KOPT-K1 (cell line): Measurements from ENCODE around the gene FATE1.

Experiments
- H3K27ac ChIP-seq: fragments of 200-600 bp; sonication (generic); 2 replicates; pipeline ENCODE4 v1.5.1; 2016; ENCODE audit warnings: antibody characterized with exemption, mild to moderate bottlenecking, low read depth, low read length; ENCODE audit not compliant: poor library complexity, severe bottlenecking
- H3K36me3 ChIP-seq: fragments of 200-600 bp; sonication (generic); 2 replicates; pipeline ENCODE4 v1.5.1; 2017; ENCODE audit warnings: antibody characterized with exemption, mild to moderate bottlenecking, low read length, moderate library complexity; ENCODE audit not compliant: insufficient read depth
- H3K9me3 ChIP-seq: fragments of 200-600 bp; sonication (generic); 2 replicates; pipeline ENCODE4 v1.5.1; 2017; ENCODE audit warnings: antibody characterized with exemption, low read length, mild to moderate bottlenecking; ENCODE audit not compliant: insufficient read depth, poor library complexity, severe bottlenecking

Gene FATE1

DNA sequence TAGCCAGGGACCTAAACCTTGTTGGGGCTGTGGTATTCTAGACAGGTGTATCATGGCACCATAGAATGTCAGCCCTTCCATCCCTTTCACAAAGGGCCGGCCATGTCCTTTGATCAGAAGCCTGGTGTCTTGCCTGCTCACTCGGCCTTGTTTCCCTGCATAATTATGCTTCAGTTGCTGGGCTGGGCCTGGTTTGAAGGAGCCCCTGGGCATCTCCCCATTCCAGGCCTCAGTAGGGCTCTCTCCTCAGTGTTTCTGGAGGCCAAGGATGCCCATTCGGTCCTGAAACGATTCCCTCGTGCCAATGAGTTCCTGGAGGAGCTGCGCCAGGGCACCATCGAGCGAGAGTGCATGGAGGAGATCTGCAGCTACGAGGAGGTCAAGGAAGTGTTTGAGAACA is 16.1 kb upstream of the FATE1 start:
- H3K36me3 ChIP-seq: no peaks in the 10 kb centered on the region
- no peaks in the 10 kb centered on the region for H3K9me3 ChIP-seq
- H3K27ac ChIP-seq: no peak overlapping the region

DNA sequence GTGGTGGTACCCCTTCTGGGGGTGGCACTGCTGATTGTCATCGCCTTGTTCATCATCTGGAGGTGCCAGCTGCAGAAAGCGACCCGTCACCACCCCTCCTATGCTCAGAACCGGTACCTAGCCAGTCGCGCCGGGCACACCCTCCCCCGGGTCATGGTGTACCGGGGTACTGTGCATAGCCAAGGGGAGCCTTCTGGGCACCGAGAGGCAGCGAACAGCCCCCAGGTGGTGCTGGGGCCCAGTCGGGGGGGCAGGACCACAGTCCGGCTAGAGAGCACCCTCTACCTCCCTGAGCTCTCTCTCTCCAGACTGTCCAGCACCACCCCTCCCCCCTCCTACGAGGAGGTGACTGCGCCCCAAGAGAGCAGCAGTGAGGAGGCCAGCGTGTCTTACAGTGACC is 15.3 kb upstream of the FATE1 start:
- Histone ChIP-seq H3K36me3 (no peaks in the 10 kb centered on the region), H3K9me3 (no peaks in the 10 kb centered on the region), H3K27ac (no peak overlapping the region)

DNA sequence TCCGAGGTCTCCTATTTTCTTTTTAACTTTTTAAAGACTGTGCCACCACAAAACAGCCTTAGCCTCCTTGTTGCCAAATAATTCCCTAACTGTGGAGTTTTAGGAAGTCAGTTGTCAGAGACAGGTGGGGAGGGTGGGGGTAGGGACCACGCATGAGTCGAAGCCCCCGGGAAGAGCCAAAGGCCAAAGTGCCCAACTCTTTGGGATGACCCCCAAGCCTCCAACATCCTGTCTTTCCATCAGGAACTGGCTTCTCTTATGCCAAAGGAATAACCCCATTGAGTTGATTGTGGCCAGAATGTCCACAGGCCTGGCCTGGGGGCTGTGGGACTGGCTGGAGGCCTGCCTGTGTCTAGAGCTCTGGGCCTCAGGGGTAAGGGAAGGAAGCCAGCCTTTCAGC is 14.8 kb upstream of the FATE1 start:
- Histone ChIP-seq H3K36me3 (no peaks in the 10 kb centered on the region), H3K9me3 (no peaks in the 10 kb centered on the region), H3K27ac (no peak overlapping the region)

DNA sequence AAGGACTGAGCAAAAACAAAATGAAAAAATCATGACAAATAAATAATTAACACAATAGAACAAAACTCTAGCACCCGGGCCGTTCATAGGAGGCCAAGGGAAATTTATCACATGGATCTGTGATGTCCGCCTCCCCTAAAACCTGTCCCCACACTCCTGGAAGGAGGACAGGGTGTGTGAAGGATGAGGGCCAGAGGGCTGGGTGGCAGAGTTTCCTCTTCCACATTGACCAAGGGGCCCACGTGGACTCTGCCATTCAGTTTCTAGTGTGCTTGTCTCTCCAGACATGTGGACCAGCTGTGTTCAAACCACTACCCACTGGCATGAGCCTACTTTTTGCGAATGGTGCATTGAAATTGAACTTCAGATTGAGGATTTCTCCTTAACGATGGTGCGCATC is 14.3 kb upstream of the FATE1 start:
- H3K27ac ChIP-seq: no peak overlapping the region
- H3K9me3 ChIP-seq: no peaks in the 10 kb centered on the region
- no peaks in the 10 kb centered on the region for H3K36me3 ChIP-seq

DNA sequence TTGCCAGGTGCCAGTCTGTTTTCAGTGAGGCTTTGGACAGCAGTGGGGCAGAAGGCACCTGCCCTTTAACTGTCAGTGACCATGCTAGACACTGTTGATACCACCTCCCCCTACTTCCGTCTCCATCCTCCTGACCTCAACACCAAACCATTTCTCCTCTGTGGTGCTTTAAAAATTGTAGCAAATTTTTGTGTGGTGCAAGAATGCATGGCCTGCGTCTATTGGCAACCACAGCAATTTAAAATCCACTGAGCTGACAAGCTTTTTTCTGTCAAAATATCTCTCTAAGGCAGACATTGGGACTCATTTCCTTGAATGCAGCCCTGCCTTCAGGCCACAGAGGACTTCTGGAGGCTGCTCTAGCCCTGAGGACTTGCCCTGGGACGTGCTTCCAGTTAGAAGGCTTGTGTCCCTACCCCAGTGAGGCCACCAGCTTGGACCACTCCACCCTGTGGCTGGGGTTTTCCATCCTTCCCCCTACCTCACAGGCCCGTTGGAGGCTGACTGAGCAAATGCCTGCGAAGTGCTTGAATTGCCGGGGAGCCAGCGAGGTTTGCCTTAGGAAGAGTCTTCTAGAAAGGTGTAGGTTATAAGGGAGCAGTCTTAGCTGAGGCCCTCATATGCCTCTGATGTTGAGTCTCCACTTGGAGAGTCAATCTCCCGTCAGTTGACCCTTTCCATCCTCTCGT is 13.7 kb upstream of the FATE1 start:
- Histone ChIP-seq H3K27ac (no peak overlapping the region), H3K9me3 (no peaks in the 10 kb centered on the region), H3K36me3 (no peaks in the 10 kb centered on the region)

DNA sequence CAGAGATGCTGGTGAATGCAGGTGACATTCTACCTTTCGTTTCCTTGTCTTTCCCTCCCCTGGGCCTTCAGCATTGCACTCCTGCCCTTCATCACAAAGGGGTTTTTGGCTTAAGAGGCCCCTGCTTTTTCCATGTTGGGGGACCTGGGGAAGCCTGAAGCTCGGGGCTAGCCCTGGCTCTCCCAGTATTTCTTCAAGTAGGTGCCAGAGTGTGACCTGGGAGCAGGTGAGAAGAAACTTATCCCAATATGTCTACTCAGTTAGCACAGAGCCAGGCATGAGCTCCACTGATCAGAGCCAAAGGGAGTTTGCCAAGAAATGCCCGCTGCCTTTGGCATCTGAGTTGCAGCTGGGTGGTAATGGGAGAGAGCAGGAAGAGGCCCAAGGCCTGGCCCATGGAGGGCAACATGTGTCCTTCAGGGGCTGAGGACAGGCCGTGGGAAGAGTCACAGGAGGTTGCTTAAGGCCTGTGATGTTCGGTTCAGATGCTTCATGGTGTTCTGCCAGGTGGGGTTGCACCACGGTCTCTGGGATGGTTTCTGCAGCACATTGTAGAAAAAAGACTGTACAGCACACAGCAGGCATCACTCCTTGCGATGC is 13.0 kb upstream of the FATE1 start:
- Histone ChIP-seq H3K9me3 (no peaks in the 10 kb centered on the region), H3K27ac (no peak overlapping the region), H3K36me3 (no peaks in the 10 kb centered on the region)

DNA sequence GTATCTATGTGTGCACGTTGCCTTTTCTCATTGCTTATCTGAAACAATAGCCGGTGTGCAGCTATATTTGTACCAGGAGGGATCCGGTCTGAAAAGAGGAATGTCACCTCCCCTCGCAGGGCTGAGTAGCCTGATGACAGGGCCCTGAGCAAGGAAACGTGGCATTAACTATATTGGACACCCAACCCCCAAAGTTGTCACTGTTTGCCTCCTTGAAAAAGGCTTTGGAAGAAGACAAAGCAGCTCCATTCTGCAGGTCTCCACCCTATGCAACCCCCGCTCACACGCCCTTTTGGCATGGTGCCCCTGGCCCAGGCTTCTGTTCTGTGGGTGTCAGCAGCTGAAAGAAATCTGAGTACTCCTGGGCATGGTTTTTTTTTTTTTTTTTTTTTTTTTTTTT is 12.3 kb upstream of the FATE1 start:
- no peaks in the 10 kb centered on the region for H3K36me3 ChIP-seq
- H3K27ac ChIP-seq: no peak overlapping the region
- H3K9me3 ChIP-seq: no peaks in the 10 kb centered on the region

DNA sequence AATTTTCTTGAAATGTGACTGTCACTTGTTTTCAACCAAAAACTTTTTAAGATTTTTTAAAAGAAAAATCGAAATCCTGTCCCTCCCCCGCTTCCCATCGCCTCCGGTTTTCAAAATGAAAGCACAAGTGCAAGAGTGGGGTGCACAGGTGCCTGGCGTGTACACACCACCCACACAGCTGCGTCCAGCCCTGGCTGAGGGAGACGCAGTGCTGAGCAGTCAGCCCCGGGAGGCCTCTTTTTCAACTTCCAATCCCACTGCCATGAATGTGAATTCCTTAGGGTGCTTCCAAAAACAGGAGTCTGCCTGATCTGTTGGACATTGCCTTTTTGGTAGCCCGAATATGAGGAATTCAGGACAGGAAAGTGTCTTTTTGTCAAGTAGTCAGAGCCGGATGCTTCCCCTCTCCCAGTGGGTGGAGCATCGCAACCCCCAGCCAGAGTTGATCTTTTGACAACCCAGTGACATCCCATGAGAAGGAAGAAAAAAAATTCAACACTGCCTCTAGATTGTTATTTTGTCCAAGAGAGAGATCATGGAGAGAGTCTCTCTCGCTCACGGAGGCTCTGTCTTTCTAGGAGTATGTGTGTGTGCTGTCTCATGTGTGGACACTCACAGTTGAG is 11.7 kb upstream of the FATE1 start:
- Histone ChIP-seq H3K27ac (no peak overlapping the region), H3K36me3 (no peaks in the 10 kb centered on the region), H3K9me3 (no peaks in the 10 kb centered on the region)

DNA sequence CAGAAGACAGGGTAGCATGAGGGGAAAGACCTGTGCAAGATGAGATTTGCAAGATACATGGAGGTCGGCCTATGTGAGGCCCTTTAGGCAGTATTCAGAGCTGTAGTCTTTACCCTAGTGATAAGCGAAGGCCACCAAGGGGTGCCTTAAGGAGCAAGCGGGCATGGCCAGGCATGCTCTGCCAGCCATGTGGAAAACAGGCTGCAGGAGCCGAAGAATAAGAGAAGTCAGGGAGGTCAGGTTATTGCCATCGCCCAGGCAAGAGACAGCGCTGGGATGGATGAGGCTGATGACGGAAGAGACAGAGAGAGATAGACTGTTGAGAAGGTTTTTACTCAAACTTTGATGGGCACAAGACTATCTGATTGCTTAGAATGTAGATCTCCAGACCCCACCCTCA is 7.0 kb upstream of the FATE1 start:
- no peaks in the 10 kb centered on the region for H3K36me3 ChIP-seq
- H3K9me3 ChIP-seq: no peaks in the 10 kb centered on the region
- no peak overlapping the region for H3K27ac ChIP-seq

DNA sequence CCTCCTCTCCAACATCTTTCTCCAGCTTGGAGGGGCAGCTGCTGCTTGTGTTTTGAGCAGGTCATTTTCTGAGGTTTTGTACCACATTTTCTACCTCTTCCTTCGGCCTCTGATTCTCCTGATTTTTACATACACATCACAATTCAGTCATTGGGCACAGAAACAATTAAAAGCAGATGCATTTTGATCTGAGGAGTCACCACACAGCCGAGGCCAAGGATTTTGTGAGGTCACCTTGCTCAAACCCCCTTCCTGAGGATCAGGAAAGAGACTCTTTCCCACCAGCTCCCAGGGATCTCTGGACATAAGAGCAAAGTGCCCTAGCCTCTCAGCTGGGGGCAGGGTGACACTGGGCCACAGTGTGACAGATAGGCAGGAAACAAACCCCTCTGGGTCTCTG is 5.4 kb upstream of the FATE1 start:
- no peaks in the 10 kb centered on the region for H3K9me3 ChIP-seq
- no peaks in the 10 kb centered on the region for H3K36me3 ChIP-seq

DNA sequence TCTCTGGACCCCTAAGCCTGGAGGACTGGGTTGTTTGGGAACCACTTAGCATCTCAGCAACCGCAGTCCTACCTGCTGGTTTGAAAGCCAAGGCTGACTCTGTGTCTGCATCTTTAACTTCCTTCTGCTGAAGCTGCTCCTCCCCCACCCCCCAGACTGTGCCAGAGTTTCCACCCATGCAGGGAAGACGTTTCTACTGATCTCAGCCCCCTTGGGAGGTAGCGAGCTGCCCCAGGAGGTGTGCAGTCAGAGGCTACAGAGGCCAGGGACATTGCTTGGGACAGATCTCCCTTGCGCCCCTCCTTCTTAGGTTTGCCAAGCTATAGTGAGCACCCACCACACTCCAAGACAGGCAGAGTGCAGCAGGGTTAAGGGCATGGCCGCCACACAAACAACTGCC is 4.7 kb upstream of the FATE1 start:
- Histone ChIP-seq H3K27ac (no peak overlapping the region), H3K9me3 (no peaks in the 10 kb centered on the region), H3K36me3 (no peaks in the 10 kb centered on the region)

More for the DNA sequence above, 5.4 kb upstream of the FATE1 start:
- no peak overlapping the region for H3K27ac ChIP-seq

DNA sequence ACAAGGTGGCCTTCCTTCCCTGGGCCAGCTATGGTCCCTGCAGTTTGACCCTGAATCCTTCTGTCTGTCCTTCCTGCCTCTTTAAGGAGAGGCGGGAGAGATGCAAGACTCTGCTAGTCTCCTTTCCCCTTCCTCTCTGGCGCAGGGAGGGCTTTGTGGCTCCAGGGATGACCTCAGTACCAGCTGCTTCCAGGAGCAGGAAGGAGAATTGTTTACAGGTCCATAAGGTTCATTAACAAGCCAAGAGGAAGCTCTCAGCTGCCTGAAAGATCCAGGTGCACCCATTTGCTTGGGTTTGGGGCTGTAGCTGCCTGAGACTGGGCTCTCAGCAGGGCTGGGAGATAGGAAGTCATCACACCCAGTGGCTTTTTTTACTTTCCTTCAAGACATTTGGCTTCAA is 4.0 kb upstream of the FATE1 start:
- no peaks in the 10 kb centered on the region for H3K9me3 ChIP-seq
- H3K27ac ChIP-seq: no peak overlapping the region
- no peaks in the 10 kb centered on the region for H3K36me3 ChIP-seq

DNA sequence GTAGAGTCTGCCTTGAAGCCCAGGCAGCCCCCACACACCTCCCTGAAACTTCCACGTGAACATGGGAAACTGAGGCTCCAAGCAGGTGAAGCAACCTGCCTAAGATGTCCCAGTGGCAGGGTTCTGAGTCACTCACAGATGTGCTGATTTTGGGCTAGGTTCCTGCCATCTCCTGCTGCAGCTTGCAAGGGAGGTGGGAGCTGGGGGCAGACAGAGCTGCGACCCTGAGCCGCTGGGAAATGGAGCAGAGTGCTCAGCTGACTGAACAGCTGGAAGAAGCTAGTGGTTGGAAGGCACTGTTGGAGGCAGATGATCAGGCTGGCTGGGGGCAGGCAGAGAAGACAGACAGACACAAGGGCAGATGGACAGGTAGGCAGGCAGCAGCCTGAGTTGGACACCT is 3.6 kb upstream of the FATE1 start:
- H3K27ac ChIP-seq: no peak overlapping the region
- no peaks in the 10 kb centered on the region for H3K9me3 ChIP-seq

DNA sequence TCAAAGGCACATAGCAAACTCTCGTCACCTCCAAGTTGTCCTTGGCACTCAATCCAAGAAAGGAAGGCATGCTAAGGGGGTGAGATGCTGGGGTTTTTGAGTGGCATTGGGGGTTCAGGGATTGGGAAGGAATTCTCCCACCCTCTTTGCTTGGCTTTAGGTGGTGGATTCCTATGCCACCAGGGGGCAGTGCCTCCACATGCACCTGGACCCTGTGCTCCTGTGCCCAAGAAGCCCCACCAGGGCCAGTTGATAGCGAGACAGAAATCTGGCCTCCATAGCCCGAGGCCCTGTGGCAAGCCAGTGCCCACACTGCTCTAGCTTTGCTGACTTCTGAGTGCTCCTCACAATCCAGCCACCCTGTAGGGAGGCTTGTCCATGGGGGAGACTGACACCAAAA is 2.0 kb upstream of the FATE1 start:
- Histone ChIP-seq H3K9me3 (no peaks in the 10 kb centered on the region), H3K27ac (no peak overlapping the region), H3K36me3 (no peaks in the 10 kb centered on the region)

More for the DNA sequence above, 3.6 kb upstream of the FATE1 start:
- no peaks in the 10 kb centered on the region for H3K36me3 ChIP-seq

DNA sequence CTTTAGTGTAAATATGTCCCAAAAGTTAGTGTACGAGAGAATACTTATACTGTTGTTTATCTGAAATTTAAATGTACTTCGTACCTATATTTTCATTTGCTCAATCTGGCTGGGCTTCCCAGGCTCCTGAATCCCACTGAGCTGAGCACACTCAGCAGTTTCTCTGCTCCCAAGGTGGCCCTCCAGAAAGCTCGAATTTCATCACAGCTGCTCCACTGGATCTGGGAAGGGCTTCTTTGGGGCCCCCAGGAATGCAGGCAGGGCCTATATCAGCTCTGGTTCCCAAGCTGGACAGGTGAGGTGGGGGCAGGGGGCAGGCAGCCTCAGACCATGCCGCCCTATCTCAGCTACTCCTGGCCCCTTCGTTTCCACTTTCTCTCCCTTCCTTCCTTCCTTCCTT is 1.5 kb upstream of the FATE1 start:
- H3K27ac ChIP-seq: no peak overlapping the region
- H3K9me3 ChIP-seq: no peaks in the 10 kb centered on the region
- H3K36me3 ChIP-seq: no peaks in the 10 kb centered on the region
